KG1 (cell line): ENCODE results near the gene KRTAP12-2.
"Not testable (repeated sequence)": the region's sequence is repeated elsewhere in the genome, so short reads cannot be mapped to it uniquely, and the experiment has no call there.

ENCODE experiments used
- DNase-seq: peaks from one replicate; lab custom pipeline; 2025; lab: John Stamatoyannopoulos, UW

Gene KRTAP12-2

GRCh38 chr21:44650265-44650972 lies 16.3 kb downstream of the KRTAP12-2 start:
- no peak for DNase-seq

- no peak for DNase-seq
Observed at GRCh38 chr21:44649521-44650100, 17.1 kb downstream of the KRTAP12-2 start.

GRCh38 chr21:44648557-44649311 lies 18.0 kb downstream of the KRTAP12-2 start:
- DNase-seq, result no peak

- DNase-seq, result no peak
Observed at GRCh38 chr21:44647222-44647552, 19.5 kb downstream of the KRTAP12-2 start.

- not testable (repeated sequence) for DNase-seq
Observed at GRCh38 chr21:44646366-44647221, 20.1 kb downstream of the KRTAP12-2 start, which contains the start of gene KRTAP10-11. Gene KRTAP10-11, plus strand, starts transcription at chr21:44646414. Its CDS starts 45 bp downstream, at chr21:44646459.

GRCh38 chr21:44644878-44645277 lies 21.8 kb downstream of the KRTAP12-2 start:
- no peak for DNase-seq

- no peak for DNase-seq
Observed at GRCh38 chr21:44643741-44644310, 22.9 kb downstream of the KRTAP12-2 start.

- DNase-seq, result no peak
Observed at GRCh38 chr21:44640761-44641160, 26.0 kb downstream of the KRTAP12-2 start.

GRCh38 chr21:44639331-44639655 lies 27.4 kb downstream of the KRTAP12-2 start:
- DNase-seq, result no peak

- not testable (repeated sequence) for DNase-seq
Observed at GRCh38 chr21:44638506-44639330, 28.0 kb downstream of the KRTAP12-2 start.

- DNase-seq, result not testable (repeated sequence)
Observed at GRCh38 chr21:44637851-44638348, 28.8 kb downstream of the KRTAP12-2 start.

GRCh38 chr21:44637018-44637850 lies 29.5 kb downstream of the KRTAP12-2 start, which contains the start of gene KRTAP10-10:
Gene KRTAP10-10, plus strand, starts transcription at chr21:44637356. Its CDS starts 62 bp downstream, at chr21:44637418.
- DNase-seq, result no peak

- no peak for DNase-seq
Observed at GRCh38 chr21:44636209-44637017, 30.3 kb downstream of the KRTAP12-2 start.

- DNase-seq, result no peak
Observed at GRCh38 chr21:44632067-44632466, 34.7 kb downstream of the KRTAP12-2 start.

- DNase-seq, result no peak
Observed at GRCh38 chr21:44630440-44630839, 36.3 kb downstream of the KRTAP12-2 start.

GRCh38 chr21:44628707-44629391 lies 37.9 kb downstream of the KRTAP12-2 start:
- no peak for DNase-seq

GRCh38 chr21:44627831-44628233 lies 38.9 kb downstream of the KRTAP12-2 start:
- DNase-seq, result not testable (repeated sequence)

- not testable (repeated sequence) for DNase-seq
Observed at GRCh38 chr21:44627181-44627822, 39.4 kb downstream of the KRTAP12-2 start.
